Osteoblast (primary cell): ENCODE data around the gene RALGPS1. TPM values are rescaled to one million over a fixed set of nuclear protein-coding genes. Genes with fewer than 3 reads are reported as not detected.
A peak's percentile ranks its signal among the peaks of the same experiment; 100 is the strongest.

Experiments
- DNase-seq: peaks from one replicate; pipeline ENCODE4 v3.0.0; 2011; ENCODE audit warnings: low spot score, mixed read lengths; ENCODE audit not compliant: insufficient read length; ENCODE audit errors: missing footprints
- H2AFZ ChIP-seq: 2 replicates; pipeline ENCODE4 v1.6.0; 2011; ENCODE audit warnings: mild to moderate bottlenecking, low read length
- H3K27ac ChIP-seq: 2 replicates; pipeline ENCODE4 v1.5.1; 2011; ENCODE audit warnings: mild to moderate bottlenecking, low read depth, low read length, moderate library complexity
- H3K27me3 ChIP-seq: 2 replicates; pipeline ENCODE4 v1.6.0; 2012; ENCODE audit warnings: mild to moderate bottlenecking, control low read depth, inconsistent platforms, low read length, moderate library complexity; ENCODE audit not compliant: insufficient read depth
- H3K36me3 ChIP-seq: 2 replicates; pipeline ENCODE4 v1.5.1; 2011; ENCODE audit warnings: mild to moderate bottlenecking, low read length, control low read depth, moderate library complexity; ENCODE audit not compliant: insufficient read depth
- H3K4me1 ChIP-seq: 2 replicates; pipeline ENCODE4 v1.5.1; 2011; ENCODE audit warnings: mild to moderate bottlenecking, low read length, control low read depth, moderate library complexity; ENCODE audit not compliant: insufficient read depth
- H3K4me2 ChIP-seq: 2 replicates; pipeline ENCODE4 v1.6.0; 2011; ENCODE audit warnings: mild to moderate bottlenecking, low read length; ENCODE audit not compliant: insufficient read depth
- H3K4me3 ChIP-seq: fragments of 200-600 bp; sonication (generic); 3 replicates; pipeline ENCODE4 v1.5.1; 2012; ENCODE audit warnings: mild to moderate bottlenecking, low read length, inconsistent platforms; ENCODE audit not compliant: insufficient read depth
- H3K79me2 ChIP-seq: 2 replicates; pipeline ENCODE4 v1.6.0; 2012; ENCODE audit warnings: mild to moderate bottlenecking, low read length, control low read depth, inconsistent platforms; ENCODE audit not compliant: insufficient read depth
- H3K9me3 ChIP-seq: 2 replicates; pipeline ENCODE4 v1.5.1; 2011; ENCODE audit warnings: low read depth, low read length, control low read depth
- H4K20me1 ChIP-seq: 2 replicates; pipeline ENCODE4 v1.6.0; 2012; ENCODE audit warnings: mild to moderate bottlenecking, low read length, control low read depth; ENCODE audit not compliant: insufficient read depth
- CTCF ChIP-seq: IDR thresholded peaks from 2 replicates; pipeline ENCODE4 v1.5.1; 2011; ENCODE audit warnings: mild to moderate bottlenecking, low read depth, low read length, moderate library complexity; ENCODE audit errors: extremely low read depth
- total RNA-seq: library from RNA; depleted of rRNA; stranded (reverse); fragments of >200 nt; gene quantifications from 2 replicates; pipeline ENCODE4 v1.2.3, GENCODE V29; 2012

The RALGPS1 gene
- total RNA-seq, 1 donor = 5.1 TPM

GRCh38 chr9:127248241-127248640 is 333.7 kb downstream of the RALGPS1 start:
- peak; percentile 71 for DNase-seq
- Histone ChIP-seq H3K36me3 (no peaks in the 10 kb centered on the region), H3K4me3 (no peak overlapping the region), H2AFZ (no peak overlapping the region), H3K27ac (no peak overlapping the region), H3K79me2 (no peaks in the 10 kb centered on the region), H3K9me3 (no peaks in the 10 kb centered on the region), H3K27me3 (peaks cover 4% of the 10 kb centered on the region), H3K4me1 (peaks cover 8% of the 10 kb centered on the region), H3K4me2 (no peak overlapping the region), H4K20me1 (no peaks in the 10 kb centered on the region)
- no peak for TF ChIP-seq CTCF

GRCh38 chr9:127249877-127250276 is 335.3 kb downstream of the RALGPS1 start:
- DNase-seq = no peak
- no peak overlapping the region for H3K27ac ChIP-seq
- TF ChIP-seq CTCF = no peak
- peaks cover 3% of the 10 kb centered on the region for H3K4me1 ChIP-seq
- no peak overlapping the region for H3K4me3 ChIP-seq
- no peak overlapping the region for H3K4me2 ChIP-seq
- no peaks in the 10 kb centered on the region for H4K20me1 ChIP-seq
- no peaks in the 10 kb centered on the region for H3K9me3 ChIP-seq
- no peak overlapping the region for H2AFZ ChIP-seq
- H3K36me3 ChIP-seq = no peaks in the 10 kb centered on the region
- H3K79me2 ChIP-seq = no peaks in the 10 kb centered on the region
- peaks cover 9% of the 10 kb centered on the region for H3K27me3 ChIP-seq

GRCh38 chr9:127250896-127251391 is 336.4 kb downstream of the RALGPS1 start:
- Histone ChIP-seq H3K36me3 (no peaks in the 10 kb centered on the region), H3K27me3 (peaks cover 9% of the 10 kb centered on the region), H2AFZ (no peak overlapping the region), H3K79me2 (no peaks in the 10 kb centered on the region), H3K4me2 (no peak overlapping the region), H4K20me1 (no peaks in the 10 kb centered on the region), H3K27ac (no peak overlapping the region), H3K4me3 (no peak overlapping the region), H3K9me3 (no peaks in the 10 kb centered on the region), H3K4me1 (no peaks in the 10 kb centered on the region)
- no peak for DNase-seq
- TF ChIP-seq CTCF = no peak

- Histone ChIP-seq H3K4me1 (no peaks in the 10 kb centered on the region), H3K36me3 (no peaks in the 10 kb centered on the region), H4K20me1 (no peaks in the 10 kb centered on the region), H3K4me2 (no peak overlapping the region), H3K27ac (no peak overlapping the region), H2AFZ (no peak overlapping the region), H3K9me3 (no peaks in the 10 kb centered on the region), H3K79me2 (no peaks in the 10 kb centered on the region), H3K27me3 (peaks cover 9% of the 10 kb centered on the region), H3K4me3 (no peak overlapping the region)
- no peak for DNase-seq
- no peak for TF ChIP-seq CTCF
These were observed 338.1 kb downstream of the RALGPS1 start for GRCh38 chr9:127252410-127253318.
